Measurements from ENCODE around the gene PCBD1.

Gene PCBD1

GRCh38 chr10:70890917-70891431 is 2.6 kb upstream of the PCBD1 start:
- no peak for TF ChIP-seq CTCF (IDR thresholded peaks at IDR 0.05; ENCODE audit: borderline replicate concordance, insufficient read depth, low read depth, low read length)
- no peak overlapping the region for H3K4me3 ChIP-seq (ENCODE audit: low read depth, low read length)

GRCh38 chr10:70889291-70889690 is 926 bp upstream of the PCBD1 start:
- TF ChIP-seq CTCF (IDR thresholded peaks at IDR 0.05; ENCODE audit: borderline replicate concordance, insufficient read depth, low read depth, low read length) = no peak
- no peak overlapping the region for H3K4me3 ChIP-seq (ENCODE audit: low read depth, low read length)

- H3K4me3 ChIP-seq (ENCODE audit: low read depth, low read length) = no peak overlapping the region
- no peak for TF ChIP-seq CTCF (IDR thresholded peaks at IDR 0.05; ENCODE audit: borderline replicate concordance, insufficient read depth, low read depth, low read length)
These were observed 1.3 kb downstream of the PCBD1 start for GRCh38 chr10:70886921-70887665.

GRCh38 chr10:70885931-70886903 is 2.1 kb downstream of the PCBD1 start:
- no peak overlapping the region for H3K4me3 ChIP-seq (ENCODE audit: low read depth, low read length)
- TF ChIP-seq CTCF (IDR thresholded peaks at IDR 0.05; ENCODE audit: borderline replicate concordance, insufficient read depth, low read depth, low read length) = no peak

- TF ChIP-seq CTCF (IDR thresholded peaks at IDR 0.05; ENCODE audit: borderline replicate concordance, insufficient read depth, low read depth, low read length) = no peak
- no peak overlapping the region for H3K4me3 ChIP-seq (ENCODE audit: low read depth, low read length)
These were observed 2.9 kb downstream of the PCBD1 start for GRCh38 chr10:70885481-70885880.

GRCh38 chr10:70884741-70885140 is 3.6 kb downstream of the PCBD1 start:
- TF ChIP-seq CTCF (IDR thresholded peaks at IDR 0.05; ENCODE audit: borderline replicate concordance, insufficient read depth, low read depth, low read length) = no peak

More at GRCh38 chr10:70884741-70885140, 3.6 kb downstream of the PCBD1 start:
- no peak overlapping the region for H3K4me3 ChIP-seq (ENCODE audit: low read depth, low read length)

Measured in GM12875 (cell line).